Epithelial cell of proximal tubule (primary cell): ENCODE data around the gene PBOV1. TPM values are rescaled to one million over a fixed set of nuclear protein-coding genes. Genes with fewer than 3 reads are reported as not detected.

Experiments
- DNase-seq: peaks from one replicate; pipeline ENCODE4 v3.0.0-alpha.2; 2011; ENCODE audit warnings: low read depth
- H3K4me3 ChIP-seq: 2 replicates; pipeline ENCODE4 v1.5.1; 2011; ENCODE audit warnings: low read depth, mild to moderate bottlenecking, low read length
- CTCF ChIP-seq: conservative IDR thresholded peaks from 2 replicates; pipeline ENCODE4 v1.5.1; 2012; ENCODE audit warnings: low read depth, mild to moderate bottlenecking, low read length
- total RNA-seq: library from RNA; depleted of rRNA; stranded (reverse); fragments of >200 nt; gene quantifications from 2 replicates; pipeline ENCODE4 v1.2.3, GENCODE V29; 2015

PBOV1 gene
- total RNA-seq, 1 donor from 2014 or later, result not detected

GRCh38 chr6:138206862-138207261, 11.4 kb downstream of the PBOV1 start:
- no peak for TF ChIP-seq CTCF
- no peak for DNase-seq
- no peak overlapping the region for H3K4me3 ChIP-seq

GRCh38 chr6:138205437-138206094, 12.7 kb downstream of the PBOV1 start:
- no peak for DNase-seq
- H3K4me3 ChIP-seq, result no peak overlapping the region
- TF ChIP-seq CTCF, result no peak

- no peak for TF ChIP-seq CTCF
- no peak for DNase-seq
These were observed 13.4 kb downstream of the PBOV1 start for GRCh38 chr6:138204792-138205384.

GRCh38 chr6:138204303-138204702, 14.0 kb downstream of the PBOV1 start:
- no peak for DNase-seq
- H3K4me3 ChIP-seq, result no peak overlapping the region
- no peak for TF ChIP-seq CTCF

More at GRCh38 chr6:138204792-138205384, 13.4 kb downstream of the PBOV1 start:
- no peak overlapping the region for H3K4me3 ChIP-seq

GRCh38 chr6:138203315-138203714, 15.0 kb downstream of the PBOV1 start:
- no peak for TF ChIP-seq CTCF
- H3K4me3 ChIP-seq, result no peak overlapping the region
- DNase-seq, result no peak

GRCh38 chr6:138201836-138202235, 16.5 kb downstream of the PBOV1 start:
- no peak overlapping the region for H3K4me3 ChIP-seq
- TF ChIP-seq CTCF, result no peak
- no peak for DNase-seq

- H3K4me3 ChIP-seq, result no peak overlapping the region
- no peak for TF ChIP-seq CTCF
- DNase-seq, result no peak
These were observed 19.7 kb downstream of the PBOV1 start for GRCh38 chr6:138198430-138199091.
